ENCODE results near the gene SCARF2. TPM values are rescaled to one million over a fixed set of nuclear protein-coding genes. Genes with fewer than 3 reads are reported as not detected.
"Not testable (repeated sequence)": the region's sequence is repeated elsewhere in the genome, so short reads cannot be mapped to it uniquely, and the experiment has no call there.

Gene SCARF2
- total RNA-seq, 4 donors from 2014 or later: 28.4 to 72.0 (median 53.1) TPM

GRCh38 chr22:20392983-20393704 is 44.5 kb downstream of the SCARF2 start:
- no peak for DNase-seq (ENCODE audit: low spot score in 2 of 2)
- Histone ChIP-seq H3K4me1 (peaks cover 0 to 35% (median 11%) of the 10 kb centered on the region in 4 donors), H3K9me3 (peaks cover 0 to 3% (median 0%) of the 10 kb centered on the region in 4 donors), H3K27ac (peak overlapping the region in 3 of 4 donors; percentile 60 to 80 (median 79)), H3K36me3 (no peaks in the 10 kb centered on the region), H3K4me3 (peak overlapping the region; percentile 56 to 83 (median 63)), H3K27me3 (no peaks in the 10 kb centered on the region)
- 91 to 94% methylated on average over 23 of the region's 23 CpGs for whole genome bisulfite sequencing, 2 donors
- TF ChIP-seq CTCF (IDR thresholded peaks at IDR 0.05): no peak
- no peak for TF ChIP-seq EP300 (IDR thresholded peaks at IDR 0.05)
- TF ChIP-seq POLR2A (IDR thresholded peaks at IDR 0.05): no peak

GRCh38 chr22:20392365-20392881 is 45.2 kb downstream of the SCARF2 start:
- H3K4me1 ChIP-seq: peaks cover 0 to 35% (median 11%) of the 10 kb centered on the region in 4 donors
- not testable (repeated sequence) for H3K9me3 ChIP-seq; H3K27me3 ChIP-seq; H3K36me3 ChIP-seq; H3K4me3 ChIP-seq; DNase-seq (ENCODE audit: low spot score in 2 of 2); H3K27ac ChIP-seq
- 96 to 97% methylated on average over 34 to 49 of the region's 53 CpGs for WGBS, 2 donors

- TF ChIP-seq POLR2A (IDR thresholded peaks at IDR 0.05) (no peak), CTCF (IDR thresholded peaks at IDR 0.05) (no peak), EP300 (IDR thresholded peaks at IDR 0.05) (no peak)
- Histone ChIP-seq H3K9me3 (peaks cover 0 to 3% (median 0%) of the 10 kb centered on the region in 4 donors), H3K36me3 (no peaks in the 10 kb centered on the region), H3K27ac (no peak overlapping the region), H3K4me3 (no peak overlapping the region), H3K4me1 (peaks cover 0 to 25% (median 11%) of the 10 kb centered on the region in 4 donors), H3K27me3 (peaks cover 0 to 13% of the 10 kb centered on the region in 2 donors)
- 89 to 93% methylated on average over 4 of the region's 4 CpGs for WGBS, 2 donors
- no peak for DNase-seq (ENCODE audit: low spot score in 2 of 2)
Measured at GRCh38 chr22:20391222-20391621, 46.4 kb downstream of the SCARF2 start.

GRCh38 chr22:20390394-20390907 is 47.2 kb downstream of the SCARF2 start:
- Histone ChIP-seq H3K4me1 (peaks cover 0 to 17% (median 9%) of the 10 kb centered on the region in 4 donors), H3K4me3 (no peak overlapping the region), H3K36me3 (no peaks in the 10 kb centered on the region), H3K9me3 (peaks cover 0 to 3% (median 0%) of the 10 kb centered on the region in 4 donors), H3K27ac (no peak overlapping the region), H3K27me3 (peaks cover 0 to 21% of the 10 kb centered on the region in 2 donors)
- TF ChIP-seq CTCF (IDR thresholded peaks at IDR 0.05) (no peak), POLR2A (IDR thresholded peaks at IDR 0.05) (no peak), EP300 (IDR thresholded peaks at IDR 0.05) (no peak)
- 92 to 93% methylated on average over 5 of the region's 5 CpGs for WGBS, 2 donors
- DNase-seq (ENCODE audit: low spot score in 2 of 2): no peak

- 90 to 91% methylated on average over 6 of the region's 6 CpGs for WGBS, 2 donors
- no peaks in the 10 kb centered on the region for H3K36me3 ChIP-seq
- no peak overlapping the region for H3K4me3 ChIP-seq
- DNase-seq (ENCODE audit: low spot score in 2 of 2): no peak
- peaks cover 0 to 3% (median 0%) of the 10 kb centered on the region in 4 donors for H3K9me3 ChIP-seq
- H3K27me3 ChIP-seq: peaks cover 0 to 31% of the 10 kb centered on the region in 2 donors
- peaks cover 0 to 6% (median 0%) of the 10 kb centered on the region in 4 donors for H3K4me1 ChIP-seq
- TF ChIP-seq EP300 (IDR thresholded peaks at IDR 0.05): no peak
- no peak overlapping the region for H3K27ac ChIP-seq
Measured at GRCh38 chr22:20389288-20389687, 48.3 kb downstream of the SCARF2 start.

GRCh38 chr22:20388200-20388599 is 49.4 kb downstream of the SCARF2 start:
- TF ChIP-seq CTCF (IDR thresholded peaks at IDR 0.05) (no peak), EP300 (IDR thresholded peaks at IDR 0.05) (no peak), POLR2A (IDR thresholded peaks at IDR 0.05) (no peak)
- Histone ChIP-seq H3K4me3 (no peak overlapping the region), H3K27me3 (peaks cover 0 to 33% of the 10 kb centered on the region in 2 donors), H3K36me3 (no peaks in the 10 kb centered on the region), H3K27ac (no peak overlapping the region), H3K9me3 (peaks cover 0 to 3% (median 0%) of the 10 kb centered on the region in 4 donors), H3K4me1 (peaks cover 0 to 2% (median 0%) of the 10 kb centered on the region in 4 donors)
- DNase-seq (ENCODE audit: low spot score in 2 of 2): no peak

Measured in tibial nerve (tissue), 4 donors.